ENCODE results near the gene C1orf167.

C1orf167 gene

DNA sequence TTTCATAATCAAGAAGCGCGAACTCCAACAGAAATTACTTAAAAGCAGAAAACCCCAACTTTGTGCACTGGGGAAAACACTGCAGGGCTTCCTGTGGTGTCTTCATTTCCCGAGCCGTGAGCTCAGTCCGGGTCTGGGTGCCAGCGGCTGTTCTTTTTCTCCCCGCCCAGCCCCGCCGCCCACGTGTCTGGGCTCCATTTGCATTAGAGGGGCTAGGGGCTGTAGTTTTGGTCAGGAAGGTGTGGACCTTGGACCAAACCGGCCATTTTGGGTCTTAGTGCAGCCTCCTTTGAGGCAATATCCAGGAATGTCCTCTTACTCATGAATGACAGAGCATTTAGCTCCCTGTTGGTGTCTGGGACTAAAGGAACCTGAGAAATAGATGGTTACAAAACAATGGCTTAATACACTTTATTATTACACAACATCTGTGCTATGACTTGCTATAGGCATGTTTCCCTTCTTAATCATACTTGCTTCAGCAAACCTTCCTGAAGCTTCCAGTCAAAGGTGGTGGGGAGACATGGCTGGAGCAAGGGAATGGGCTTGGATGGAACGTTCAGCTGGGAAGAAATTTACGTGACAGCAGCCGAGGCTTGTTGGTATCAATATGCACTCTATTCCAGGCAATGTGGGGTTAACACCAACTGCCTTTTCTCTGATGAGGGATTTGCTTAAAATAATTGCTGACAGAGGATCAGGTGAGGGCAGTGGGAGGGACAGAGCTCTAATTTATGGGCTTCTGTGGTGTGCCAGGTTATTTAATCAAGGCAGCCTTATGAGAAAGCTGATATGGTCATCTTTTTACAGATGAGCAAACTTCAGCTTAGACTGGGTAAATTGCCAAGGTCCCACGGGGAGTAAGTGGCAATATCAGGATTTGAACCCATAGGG lies 25.0 kb upstream of the C1orf167 start (continued):
- TF ChIP-seq, protein P1, sequence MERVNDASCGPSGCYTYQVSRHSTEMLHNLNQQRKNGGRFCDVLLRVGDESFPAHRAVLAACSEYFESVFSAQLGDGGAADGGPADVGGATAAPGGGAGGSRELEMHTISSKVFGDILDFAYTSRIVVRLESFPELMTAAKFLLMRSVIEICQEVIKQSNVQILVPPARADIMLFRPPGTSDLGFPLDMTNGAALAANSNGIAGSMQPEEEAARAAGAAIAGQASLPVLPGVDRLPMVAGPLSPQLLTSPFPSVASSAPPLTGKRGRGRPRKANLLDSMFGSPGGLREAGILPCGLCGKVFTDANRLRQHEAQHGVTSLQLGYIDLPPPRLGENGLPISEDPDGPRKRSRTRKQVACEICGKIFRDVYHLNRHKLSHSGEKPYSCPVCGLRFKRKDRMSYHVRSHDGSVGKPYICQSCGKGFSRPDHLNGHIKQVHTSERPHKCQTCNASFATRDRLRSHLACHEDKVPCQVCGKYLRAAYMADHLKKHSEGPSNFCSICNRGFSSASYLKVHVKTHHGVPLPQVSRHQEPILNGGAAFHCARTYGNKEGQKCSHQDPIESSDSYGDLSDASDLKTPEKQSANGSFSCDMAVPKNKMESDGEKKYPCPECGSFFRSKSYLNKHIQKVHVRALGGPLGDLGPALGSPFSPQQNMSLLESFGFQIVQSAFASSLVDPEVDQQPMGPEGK (CRISPR knock-in tag; IDR thresholded peaks at IDR 0.05; ENCODE audit: borderline replicate concordance) = no peak
- TF ChIP-seq TCF4 (CRISPR knock-in tag; IDR thresholded peaks at IDR 0.05; ENCODE audit: borderline replicate concordance) = no peak
- no peak for TF ChIP-seq CSRNP3 (CRISPR knock-in tag; IDR thresholded peaks at IDR 0.05)
- TF ChIP-seq ZNF565 (CRISPR knock-in tag; conservative IDR thresholded peaks at IDR 0.05; ENCODE audit: low read depth) = no peak

- no peak for TF ChIP-seq CSRNP3 (CRISPR knock-in tag; IDR thresholded peaks at IDR 0.05)
- no peak for TF ChIP-seq RARB (CRISPR knock-in tag; IDR thresholded peaks at IDR 0.05)
- no peak for TF ChIP-seq BACH2 (CRISPR knock-in tag; IDR thresholded peaks at IDR 0.05; ENCODE audit: borderline replicate concordance)
- TF ChIP-seq ARNTL (CRISPR knock-in tag; IDR thresholded peaks at IDR 0.05; ENCODE audit: borderline replicate concordance, low read depth) = no peak
- no peak for TF ChIP-seq ZC3H10 (CRISPR knock-in tag; IDR thresholded peaks at IDR 0.05)
- TF ChIP-seq ISL1 (CRISPR knock-in tag; IDR thresholded peaks at IDR 0.05) = no peak
- no peak for TF ChIP-seq PPARA (CRISPR knock-in tag; IDR thresholded peaks at IDR 0.05; ENCODE audit: borderline replicate concordance)
- TF ChIP-seq TCF4 (CRISPR knock-in tag; IDR thresholded peaks at IDR 0.05; ENCODE audit: borderline replicate concordance) = no peak
- no peak for TF ChIP-seq ZFP30 (CRISPR knock-in tag; IDR thresholded peaks at IDR 0.05)
- TF ChIP-seq ZNF70 (CRISPR knock-in tag; IDR thresholded peaks at IDR 0.05) = no peak
- no peak for TF ChIP-seq TOX (CRISPR knock-in tag; IDR thresholded peaks at IDR 0.05; ENCODE audit: borderline replicate concordance)
- TF ChIP-seq, protein P2, sequence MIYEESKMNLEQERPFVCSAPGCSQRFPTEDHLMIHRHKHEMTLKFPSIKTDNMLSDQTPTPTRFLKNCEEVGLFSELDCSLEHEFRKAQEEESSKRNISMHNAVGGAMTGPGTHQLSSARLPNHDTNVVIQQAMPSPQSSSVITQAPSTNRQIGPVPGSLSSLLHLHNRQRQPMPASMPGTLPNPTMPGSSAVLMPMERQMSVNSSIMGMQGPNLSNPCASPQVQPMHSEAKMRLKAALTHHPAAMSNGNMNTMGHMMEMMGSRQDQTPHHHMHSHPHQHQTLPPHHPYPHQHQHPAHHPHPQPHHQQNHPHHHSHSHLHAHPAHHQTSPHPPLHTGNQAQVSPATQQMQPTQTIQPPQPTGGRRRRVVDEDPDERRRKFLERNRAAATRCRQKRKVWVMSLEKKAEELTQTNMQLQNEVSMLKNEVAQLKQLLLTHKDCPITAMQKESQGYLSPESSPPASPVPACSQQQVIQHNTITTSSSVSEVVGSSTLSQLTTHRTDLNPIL (CRISPR knock-in tag; IDR thresholded peaks at IDR 0.05; ENCODE audit: low read depth) = no peak
- no peak for TF ChIP-seq CSDC2 (CRISPR knock-in tag; IDR thresholded peaks at IDR 0.05)
- no peak for TF ChIP-seq OSR1 (CRISPR knock-in tag; IDR thresholded peaks at IDR 0.05)
- TF ChIP-seq TSHZ2 (CRISPR knock-in tag; IDR thresholded peaks at IDR 0.05) = no peak
- TF ChIP-seq POU6F1 (CRISPR knock-in tag; IDR thresholded peaks at IDR 0.05; ENCODE audit: borderline replicate concordance, low read depth) = no peak
- no peak for ATAC-seq
These were observed 23.9 kb upstream of the C1orf167 start for GRCh38 chr1:11738096-11738495.

Data from SK-N-SH treated with all-trans-retinoic acid at 6 μM for 48 hours (cell line).